ENCODE results near the gene FAM117B.

DNA sequence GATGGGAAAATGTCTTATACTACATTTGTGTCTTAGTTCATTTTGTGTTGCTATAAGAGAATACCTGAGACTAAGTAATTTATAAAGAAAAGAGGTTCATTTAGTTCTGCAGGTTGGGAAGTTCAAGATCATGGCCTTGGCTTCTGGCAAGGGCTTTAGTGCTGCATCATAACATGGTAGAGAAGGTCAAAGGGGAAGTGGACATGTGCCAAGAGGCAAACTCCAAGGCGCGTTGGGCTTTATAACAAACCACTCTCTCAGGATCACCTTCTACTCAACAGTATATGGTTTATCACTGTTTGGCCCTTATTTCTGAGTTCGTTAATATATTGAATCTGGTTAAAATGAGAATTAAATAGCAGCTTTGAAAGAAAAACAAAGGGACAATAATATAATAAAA lies 178.6 kb downstream of the FAM117B start:
- no peak for TF ChIP-seq ARNT (IDR thresholded peaks at IDR 0.05)
- TF ChIP-seq SP1 (IDR thresholded peaks at IDR 0.05): no peak
- TF ChIP-seq BHLHE40 (IDR thresholded peaks at IDR 0.05; ENCODE audit: borderline replicate concordance): no peak

Data from HEK293T (cell line).